ENCODE results near the gene ELOVL4.

ELOVL4 gene

GRCh38 chr6:79947191-79948186 lies at the start of gene ELOVL4:
ELOVL4 (minus strand) TSS chr6:79947553; CDS start chr6:79947279, 274 bp downstream.
- peak; percentile 52 for DNase-seq

DNA sequence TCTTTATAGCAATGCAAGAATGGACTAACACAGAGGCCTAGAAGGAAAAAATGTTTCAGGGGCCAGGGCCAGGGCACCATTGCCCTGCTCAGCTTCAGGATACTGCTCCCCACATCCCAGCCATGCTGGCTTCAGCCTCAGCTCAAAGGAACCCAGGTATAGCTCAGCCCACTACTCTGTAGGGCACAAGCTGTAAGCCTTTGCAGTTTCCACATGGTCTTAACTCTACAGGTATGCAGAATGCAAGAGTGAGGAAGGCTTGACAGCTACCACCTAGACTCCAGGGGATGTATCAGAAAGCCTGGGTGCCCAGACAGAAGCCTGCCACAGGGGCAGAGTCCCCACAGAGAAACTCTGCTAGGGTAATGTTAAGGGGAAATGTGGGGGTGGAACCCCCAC lies 46.6 kb upstream of the ELOVL4 start:
- no peak for DNase-seq

DNA sequence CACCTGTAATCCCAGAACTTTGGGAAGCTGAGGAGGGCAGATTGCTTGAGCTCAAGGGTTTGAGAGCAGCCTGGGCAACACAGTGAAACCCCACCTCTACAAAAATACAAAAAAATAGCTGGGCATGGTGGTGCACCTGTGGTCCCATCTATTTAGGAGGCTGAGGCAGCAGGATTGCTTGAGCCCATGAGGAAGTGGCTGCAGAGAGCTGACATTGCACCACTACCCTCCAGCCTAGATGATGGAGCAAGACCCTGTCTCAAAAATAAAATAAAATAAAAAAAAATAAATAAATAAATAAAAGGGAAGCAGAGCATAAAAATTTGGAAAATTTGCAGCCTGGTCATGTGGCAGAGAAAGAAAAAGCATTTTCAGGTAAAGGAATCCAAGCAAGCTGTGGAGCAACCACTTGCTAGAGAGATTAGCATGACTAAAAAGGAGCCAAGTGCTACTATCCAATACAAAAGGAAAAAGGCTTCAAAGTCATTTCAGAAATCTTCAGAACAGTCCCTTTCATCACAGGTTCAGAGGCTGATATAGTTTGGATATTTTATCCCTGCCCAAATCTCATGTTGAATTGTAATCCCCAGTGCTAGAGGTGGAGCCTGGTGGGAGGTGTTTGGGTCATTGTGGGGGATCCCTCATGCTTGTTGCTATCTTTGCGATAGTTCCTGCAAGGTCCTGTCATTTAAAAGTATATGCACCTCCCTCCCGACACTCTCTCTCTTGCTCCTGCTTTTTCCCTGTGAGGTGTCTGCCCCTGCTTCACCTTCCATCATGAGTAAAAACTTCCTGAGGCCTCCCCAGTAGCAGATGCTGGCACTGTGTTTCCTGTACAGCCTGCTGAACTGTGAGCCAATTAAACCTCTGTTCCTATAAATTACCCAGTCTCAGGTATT lies 45.9 kb upstream of the ELOVL4 start:
- DNase-seq: no peak

GRCh38 chr6:79989641-79990040 lies 42.3 kb upstream of the ELOVL4 start:
- DNase-seq: no peak

- no peak for DNase-seq
Measured at GRCh38 chr6:79985128-79985527, 37.8 kb upstream of the ELOVL4 start.

GRCh38 chr6:79984261-79984660 lies 36.9 kb upstream of the ELOVL4 start:
- no peak for DNase-seq

GRCh38 chr6:79981652-79982051 lies 34.3 kb upstream of the ELOVL4 start:
- DNase-seq: no peak

GRCh38 chr6:79971193-79971592 lies 23.8 kb upstream of the ELOVL4 start:
- no peak for DNase-seq

DNA sequence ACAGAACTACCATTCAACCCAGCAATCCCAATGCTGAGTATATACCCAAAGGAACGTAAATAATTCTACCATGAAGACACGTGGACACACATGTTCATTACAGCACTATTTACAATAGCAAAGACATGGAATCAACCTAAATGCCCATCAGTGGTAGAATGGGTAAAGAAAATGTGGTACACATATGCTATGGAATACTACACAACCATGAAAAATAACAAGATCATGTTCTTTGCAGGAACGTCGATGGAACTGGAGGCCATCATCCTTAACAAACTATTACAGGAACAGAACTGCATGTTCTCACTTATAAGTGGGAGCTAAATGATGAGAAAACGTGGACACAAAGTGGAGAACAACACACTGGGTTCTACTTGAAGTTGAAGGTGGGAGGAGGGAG lies 22.4 kb upstream of the ELOVL4 start:
- DNase-seq: no peak

- no peak for DNase-seq
Measured at GRCh38 chr6:79967178-79967577, 19.8 kb upstream of the ELOVL4 start.

DNA sequence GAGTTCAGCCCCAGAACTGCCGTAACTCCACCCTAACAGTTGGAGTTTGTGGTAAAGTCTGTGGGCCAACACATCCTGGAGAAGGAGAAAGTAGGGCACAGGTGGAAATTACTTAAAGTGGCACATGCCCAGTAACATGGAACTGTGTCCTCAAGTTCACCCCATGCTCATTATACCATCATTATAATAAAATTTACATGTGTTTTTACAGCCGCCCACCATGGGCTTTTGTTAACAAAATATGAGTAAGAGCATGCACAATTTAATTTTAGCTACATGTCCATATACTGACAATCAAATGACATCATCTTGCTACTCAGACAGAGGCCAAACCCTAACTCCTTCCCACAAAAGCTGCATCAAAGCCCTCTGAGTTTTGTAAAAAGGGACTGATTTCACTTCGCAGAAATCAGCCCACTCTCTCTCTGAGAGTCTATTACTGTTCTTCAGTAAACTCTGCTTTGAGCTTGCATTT lies 17.3 kb upstream of the ELOVL4 start:
- no peak for DNase-seq

DNA sequence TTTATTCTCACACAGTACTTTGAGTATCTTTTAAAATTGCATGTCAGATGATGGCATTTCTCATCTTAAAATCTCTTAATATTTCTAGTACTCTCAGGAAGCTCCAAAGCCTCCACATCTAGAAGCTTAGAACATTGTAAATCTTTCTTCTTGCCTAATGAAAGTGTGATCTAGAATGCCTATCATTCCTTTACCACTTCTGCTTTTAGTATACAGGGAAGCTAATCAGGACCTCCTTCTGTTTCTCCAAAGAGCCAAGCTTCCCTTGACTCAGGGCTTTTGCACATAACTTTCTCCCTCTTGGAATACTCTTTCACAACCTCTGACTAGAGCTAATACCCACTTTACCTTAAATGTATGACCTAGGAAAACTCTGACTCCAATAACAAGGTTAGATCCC lies 7.5 kb upstream of the ELOVL4 start:
- no peak for DNase-seq

DNA sequence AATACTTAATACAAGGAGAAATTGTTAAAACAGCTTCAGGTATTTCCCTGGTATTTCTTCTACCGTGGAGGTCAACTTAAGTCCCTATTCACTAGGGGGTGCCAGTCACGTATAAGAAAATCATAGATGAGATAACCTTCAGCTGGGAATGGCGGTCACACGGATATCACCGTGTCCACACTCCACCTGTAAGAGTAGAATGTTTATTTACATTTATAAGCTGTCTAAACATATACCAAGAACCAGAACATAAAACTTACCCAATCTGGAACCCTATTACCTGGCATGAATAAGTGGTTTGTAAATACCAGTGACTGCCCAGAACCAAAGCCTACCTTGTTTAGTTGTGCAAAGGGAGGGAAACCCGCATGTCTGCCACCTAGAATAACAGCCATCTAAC lies 1.9 kb upstream of the ELOVL4 start:
- peak; percentile 49 for DNase-seq

DNA sequence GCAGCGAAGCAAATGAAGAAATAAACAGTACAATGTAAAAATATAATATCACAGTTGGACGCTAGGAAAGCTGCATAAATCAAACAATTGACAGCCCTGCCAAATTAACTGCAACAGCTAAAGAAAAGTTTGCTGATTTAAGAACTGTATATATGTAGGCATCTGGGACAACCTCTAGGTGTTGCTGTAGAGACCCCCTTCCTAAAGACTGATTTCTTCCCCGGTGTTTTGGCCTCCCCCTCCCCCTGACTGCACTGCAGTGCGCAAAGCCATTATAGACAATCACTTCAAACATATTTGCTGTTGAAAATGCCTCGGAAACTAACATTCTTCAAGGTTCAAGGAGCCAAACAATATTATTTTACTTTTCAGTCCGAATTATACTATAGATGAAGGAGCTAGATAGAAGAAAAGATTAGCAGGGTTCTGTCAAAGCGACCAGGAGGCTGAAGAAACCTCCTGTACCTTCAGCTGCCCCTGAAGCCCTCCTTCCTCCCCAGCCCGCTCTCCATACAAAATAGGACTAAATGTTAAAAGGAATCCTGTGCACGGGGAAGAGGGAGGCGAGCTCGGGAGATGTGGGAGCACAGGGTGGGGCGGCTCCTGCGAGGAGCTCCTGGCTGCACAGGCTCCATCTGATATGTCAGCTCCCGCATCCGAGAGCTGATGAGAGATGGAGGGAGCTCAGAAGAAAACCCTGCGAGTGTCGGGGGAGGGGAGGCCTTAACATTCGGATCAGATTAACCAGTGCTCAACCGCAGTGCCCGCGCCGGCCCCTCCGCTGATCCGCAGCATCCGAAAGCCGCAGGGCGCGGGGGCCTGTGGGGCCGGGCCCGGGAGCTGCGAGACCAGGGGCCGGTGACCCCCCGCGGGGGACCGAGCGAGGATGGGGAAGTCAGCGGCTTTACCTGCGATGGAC lies 822 bp downstream of the ELOVL4 start:
- DNase-seq: peak; percentile 4

DNA sequence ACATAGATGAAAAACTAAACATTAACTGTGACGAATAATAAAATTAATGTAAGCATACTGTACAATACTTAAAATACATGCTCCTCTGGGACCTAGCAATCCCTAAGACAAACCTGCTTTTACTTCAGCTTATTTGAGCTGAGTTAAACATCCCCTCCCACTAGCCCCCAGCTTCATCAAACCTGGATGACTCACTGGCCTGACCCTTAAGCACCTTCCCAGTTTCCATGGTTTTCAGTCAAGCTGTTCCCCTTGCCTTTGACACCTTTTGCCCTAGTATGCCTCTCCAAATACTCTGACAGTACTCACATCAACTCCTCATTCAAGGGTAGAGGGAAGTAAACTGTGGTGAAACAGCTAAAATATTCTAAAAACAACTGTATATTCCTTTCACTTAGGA lies 4.2 kb downstream of the ELOVL4 start:
- DNase-seq: no peak

DNA sequence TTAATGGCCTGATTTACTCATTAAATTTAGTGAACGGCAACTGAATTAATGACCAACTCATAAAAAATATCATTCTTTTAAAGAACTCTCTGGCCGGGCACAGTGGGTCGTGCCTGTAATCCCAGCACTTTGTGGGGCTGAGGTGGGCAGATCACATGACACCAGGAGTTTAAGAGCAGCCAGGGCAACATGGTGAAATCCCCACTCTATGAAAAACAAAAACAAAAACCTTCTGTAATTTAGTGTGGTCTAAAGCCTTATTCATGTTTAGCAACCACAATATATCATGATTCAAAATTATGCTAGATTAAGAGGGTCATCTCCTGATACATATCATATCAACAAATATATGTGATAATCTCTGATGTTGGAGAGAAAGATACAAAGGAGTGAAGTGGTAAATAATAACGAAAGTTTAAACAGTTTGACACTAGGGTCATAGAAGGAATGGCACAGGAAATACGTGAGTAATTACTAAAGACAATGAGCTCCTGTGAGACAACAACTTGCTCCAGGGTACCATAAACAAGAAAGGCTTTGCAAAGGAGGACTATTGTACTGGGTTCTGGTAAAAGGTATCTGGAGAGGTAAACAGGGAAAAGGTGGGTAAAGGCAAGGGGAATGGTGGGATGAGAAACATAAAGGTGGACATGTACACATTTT lies 5.7 kb downstream of the ELOVL4 start:
- DNase-seq: no peak

GRCh38 chr6:79928478-79928998 lies 18.8 kb downstream of the ELOVL4 start:
- no peak for DNase-seq

- no peak for DNase-seq
Measured at GRCh38 chr6:79927758-79928157, 19.6 kb downstream of the ELOVL4 start.

GRCh38 chr6:79923270-79923669 lies 24.1 kb downstream of the ELOVL4 start:
- no peak for DNase-seq

GRCh38 chr6:79922018-79922417 lies 25.3 kb downstream of the ELOVL4 start:
- no peak for DNase-seq

DNA sequence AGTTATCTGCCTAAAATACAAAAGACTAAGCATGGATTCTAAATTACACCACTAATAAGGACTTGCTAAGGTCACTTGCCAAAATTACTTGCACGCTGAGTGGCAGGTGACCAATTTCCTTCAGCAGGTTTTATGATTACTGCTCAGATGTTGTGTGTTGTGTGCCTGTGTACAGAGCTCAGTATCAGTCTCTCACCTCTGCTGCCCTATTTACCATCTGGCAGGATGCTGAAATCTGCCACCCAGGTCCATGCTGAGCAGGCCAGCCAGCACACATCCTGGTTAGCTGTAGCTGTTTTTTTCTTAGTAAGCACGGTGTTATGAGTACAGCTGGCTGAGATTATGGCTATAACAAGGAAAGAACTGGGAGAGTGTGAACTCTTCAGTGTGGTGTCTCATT lies 34.0 kb downstream of the ELOVL4 start:
- DNase-seq: no peak

GRCh38 chr6:79911992-79912391 lies 35.4 kb downstream of the ELOVL4 start:
- no peak for DNase-seq

Measured in stimulated activated CD4-positive, alpha-beta T cell treated with anti-CD3 and anti-CD28 coated beads, Interleukin-4, amount 100 ng/mL, for 24 hours (primary cell).